Prostate gland (tissue), 2 donors: Measurements from ENCODE around the gene MRPS6.

Source experiments
- CTCF ChIP-seq, 4 experiments: fragments of 200-600 bp in 2 of 4; fragments of 450-650 bp in 2 of 4; sonication (generic) in 2 of 4; IDR thresholded peaks; 1 replicate in 3 of 4; 2 replicates in 1 of 4; pipeline ENCODE4 v1.5.1; 2016 to 2019; ENCODE audit warnings: antibody characterized with exemption in 4 of 4, mild to moderate bottlenecking in 2 of 4, moderate library complexity in 2 of 4
- POLR2A ChIP-seq: fragments of 450-650 bp; IDR thresholded peaks from one replicate; pipeline ENCODE4 v1.6.1; 2016; ENCODE audit warnings: antibody characterized with exemption, mild to moderate bottlenecking

GRCh38 chr21:34147792-34148418 lies 74.5 kb downstream of the MRPS6 start:
- no peak for TF ChIP-seq CTCF (IDR thresholded peaks at IDR 0.05)
- TF ChIP-seq POLR2A, result no peak
